Natural killer cell (primary cell): Measurements from ENCODE around the gene CCNJ. TPM values are rescaled to one million over a fixed set of nuclear protein-coding genes. Genes with fewer than 3 reads are reported as not detected.
A peak's percentile ranks its signal among the peaks of the same experiment; 100 is the strongest.

Experiments
- ATAC-seq, 3 donors: fragments of 150-1000 bp in 2 of 3; fragments of 200-7000 bp in 1 of 3; cut with Tn5 transposase; 1 replicate in 1 of 3; 2 replicates in 2 of 3; pipeline ENCODE4 v1.10.0; 2021; ENCODE audit warnings: mild to moderate bottlenecking in 2 of 3, moderate library complexity in 2 of 3
- DNase-seq, 2 donors: peaks; one replicate each; pipeline versions ENCODE4 v3.0.0 to v3.0.0-alpha.2; 2013 to 2021; ENCODE audit warnings: mixed read lengths in 1 of 2
- H3K27ac ChIP-seq: one replicate; pipeline ENCODE4 v1.5.1; 2013; ENCODE audit warnings: mild to moderate bottlenecking, low read length
- H3K27me3 ChIP-seq: one replicate; pipeline ENCODE4 v1.6.1; 2013; ENCODE audit warnings: low read length; ENCODE audit not compliant: control insufficient read depth, insufficient read depth
- H3K36me3 ChIP-seq: one replicate; pipeline ENCODE4 v1.6.1; 2013; ENCODE audit warnings: low read length; ENCODE audit not compliant: control insufficient read depth, insufficient read depth
- H3K4me1 ChIP-seq: one replicate; pipeline ENCODE4 v1.6.1; 2013; ENCODE audit warnings: low read length; ENCODE audit not compliant: control insufficient read depth, insufficient read depth
- H3K4me3 ChIP-seq: one replicate; pipeline ENCODE4 v1.5.1; 2013; ENCODE audit warnings: low read length
- H3K9me3 ChIP-seq: one replicate; pipeline ENCODE4 v1.6.1; 2013; ENCODE audit warnings: low read length; ENCODE audit not compliant: control insufficient read depth, insufficient read depth
- H3K27ac Mint-ChIP-seq, 2 donors: one replicate each; pipeline ENCODE4 v1.8.0; 2022; ENCODE audit warnings: mild to moderate bottlenecking in 2 of 2, mixed read lengths in 2 of 2, moderate library complexity in 1 of 2
- H3K27me3 Mint-ChIP-seq, 2 donors: one replicate each; pipeline ENCODE4 v1.8.0; 2022; ENCODE audit warnings: low read depth in 2 of 2, mixed read lengths in 2 of 2
- H3K36me3 Mint-ChIP-seq: one replicate; pipeline ENCODE4 v1.8.0; 2022; ENCODE audit warnings: mixed read lengths
- H3K4me1 Mint-ChIP-seq, 2 donors: one replicate each; pipeline ENCODE4 v1.8.0; 2022; ENCODE audit warnings: mixed read lengths in 2 of 2
- H3K4me3 Mint-ChIP-seq: one replicate; pipeline ENCODE4 v1.8.0; 2022; ENCODE audit warnings: mild to moderate bottlenecking, moderate library complexity, mixed read lengths
- H3K9me3 Mint-ChIP-seq, 2 donors: one replicate each; pipeline ENCODE4 v1.8.0; 2022; ENCODE audit warnings: mixed read lengths in 2 of 2
- CTCF ChIP-seq: fragments of 200-600 bp; IDR thresholded peaks from one replicate; pipeline ENCODE4 v1.8.0; 2022; ENCODE audit warnings: antibody characterized with exemption
- WGBS: methylation state at CpG from one replicate; pipeline ENCODE4 v1.1.7; 2013; ENCODE audit warnings: missing lambda C conversion rate; ENCODE audit not compliant: insufficient coverage; 5-methylcytosine and 5-hydroxymethylcytosine counted together
- intact Hi-C: fragments of 100-400 bp; cut with micrococcal nuclease; formaldehyde crosslinking; loops from one replicate; pipeline ENCODE4 v1.14.2; 2022
- total RNA-seq, 4 donors: library from RNA; stranded (reverse); fragments of 120-200 nt in 1 of 4; gene quantifications; one replicate each; pipeline versions ENCODE4 v1.2.3 to v1.2.4, GENCODE V29; 2013 to 2022

CCNJ gene
- total RNA-seq, 3 donors from 2014 or later (not counting 1 experiment from before 2014, with no cell fraction given), result 5.9 to 7.1 (median 6.0) TPM

GRCh38 chr10:96022739-96023138 is 20.6 kb upstream of the CCNJ start:
- H3K4me3 ChIP-seq, result no peak overlapping the region
- ATAC-seq, result no peak
- no peaks in the 10 kb centered on the region for H3K36me3 ChIP-seq
- no peak overlapping the region for H3K4me3 Mint-ChIP-seq
- H3K27me3 Mint-ChIP-seq, result no peaks in the 10 kb centered on the region
- no peaks in the 10 kb centered on the region for H3K36me3 Mint-ChIP-seq
- H3K4me1 ChIP-seq, result no peaks in the 10 kb centered on the region
- H3K4me1 Mint-ChIP-seq, result no peaks in the 10 kb centered on the region
- intact Hi-C loops, result no loop called here
- no peak overlapping the region for H3K27ac ChIP-seq
- no peaks in the 10 kb centered on the region for H3K9me3 ChIP-seq
- 89% methylated on average over 2 of the region's 2 CpGs for WGBS
- no peaks in the 10 kb centered on the region for H3K9me3 Mint-ChIP-seq
- DNase-seq, result no peak
- no peak overlapping the region for H3K27ac Mint-ChIP-seq
- H3K27me3 ChIP-seq, result no peaks in the 10 kb centered on the region
- TF ChIP-seq CTCF, result no peak

GRCh38 chr10:96023168-96023567 is 20.2 kb upstream of the CCNJ start:
- Mint-ChIP-seq H3K4me1 (no peaks in the 10 kb centered on the region), H3K36me3 (no peaks in the 10 kb centered on the region), H3K27me3 (peaks cover 0 to 2% of the 10 kb centered on the region in 2 donors), H3K27ac (no peak overlapping the region), H3K9me3 (no peaks in the 10 kb centered on the region), H3K4me3 (no peak overlapping the region)
- no peak for TF ChIP-seq CTCF
- H3K4me3 ChIP-seq, result no peak overlapping the region
- no peaks in the 10 kb centered on the region for H3K4me1 ChIP-seq
- intact Hi-C loops, result no loop called here
- H3K9me3 ChIP-seq, result no peaks in the 10 kb centered on the region
- H3K27ac ChIP-seq, result no peak overlapping the region
- no peak for DNase-seq
- H3K36me3 ChIP-seq, result no peaks in the 10 kb centered on the region
- ATAC-seq, result no peak
- no peaks in the 10 kb centered on the region for H3K27me3 ChIP-seq

- Mint-ChIP-seq H3K9me3 (no peaks in the 10 kb centered on the region), H3K27me3 (peaks cover 5 to 6% of the 10 kb centered on the region in 2 donors), H3K27ac (no peak overlapping the region), H3K4me1 (no peaks in the 10 kb centered on the region), H3K4me3 (no peak overlapping the region), H3K36me3 (no peaks in the 10 kb centered on the region)
- Histone ChIP-seq H3K9me3 (no peaks in the 10 kb centered on the region), H3K36me3 (no peaks in the 10 kb centered on the region), H3K4me1 (no peaks in the 10 kb centered on the region), H3K27ac (no peak overlapping the region), H3K4me3 (no peak overlapping the region), H3K27me3 (no peaks in the 10 kb centered on the region)
- TF ChIP-seq CTCF, result no peak
- peak in 1 of 2 donors; percentile 4 for DNase-seq
- ATAC-seq, result peak in 2 of 3 donors; percentile 32 to 45
- 93% methylated on average over 3 of the region's 3 CpGs for WGBS
- intact Hi-C loops, result no loop called here
These were observed 17.8 kb upstream of the CCNJ start for GRCh38 chr10:96025566-96025965.

- no peak for DNase-seq
- Mint-ChIP-seq H3K4me3 (no peak overlapping the region), H3K4me1 (no peaks in the 10 kb centered on the region), H3K27ac (no peak overlapping the region), H3K27me3 (peaks cover 17 to 21% of the 10 kb centered on the region in 2 donors), H3K9me3 (no peaks in the 10 kb centered on the region), H3K36me3 (no peaks in the 10 kb centered on the region)
- Histone ChIP-seq H3K4me1 (no peaks in the 10 kb centered on the region), H3K9me3 (no peaks in the 10 kb centered on the region), H3K36me3 (no peaks in the 10 kb centered on the region), H3K27ac (no peak overlapping the region), H3K4me3 (no peak overlapping the region), H3K27me3 (no peaks in the 10 kb centered on the region)
- WGBS, result 83% methylated on average over 1 of the region's 1 CpG
- intact Hi-C loops, result loop anchor here (5.0 kb wide), 1 partner anchor 128 kb away; no protein-coding TSS in a partner anchor
- no peak for ATAC-seq
- no peak for TF ChIP-seq CTCF
These were observed 8.8 kb upstream of the CCNJ start for GRCh38 chr10:96034625-96035024.
